Activated gamma-delta T cell treated with Interleukin-2 at 50 U/mL for 16 hours (primary cell): ENCODE data around the gene CNTNAP2.
"Not testable (repeated sequence)": the region's sequence is repeated elsewhere in the genome, so short reads cannot be mapped to it uniquely, and the experiment has no call there.

Source experiments
- DNase-seq: peaks from one replicate; pipeline ENCODE4 v3.0.0-alpha.2; 2020

Gene CNTNAP2

DNA sequence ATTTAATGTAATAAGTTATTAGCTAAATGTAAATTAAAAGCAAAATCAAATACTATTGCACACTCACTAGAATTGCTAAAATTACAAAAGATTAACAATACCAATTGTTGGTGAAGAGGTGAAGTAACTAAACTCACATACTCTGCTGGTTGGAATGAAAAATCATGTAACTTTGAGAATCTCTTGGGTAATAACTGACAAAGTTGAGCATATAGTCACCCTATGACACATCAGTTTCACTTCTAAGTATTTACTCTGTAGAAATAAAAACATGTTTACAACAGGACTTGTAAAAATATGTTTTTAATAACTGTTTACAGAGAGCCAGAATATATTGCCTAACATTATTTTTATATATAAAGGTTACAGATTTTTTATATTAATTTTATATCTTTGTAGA is 33.6 kb downstream of the CNTNAP2 start:
- no peak for DNase-seq

DNA sequence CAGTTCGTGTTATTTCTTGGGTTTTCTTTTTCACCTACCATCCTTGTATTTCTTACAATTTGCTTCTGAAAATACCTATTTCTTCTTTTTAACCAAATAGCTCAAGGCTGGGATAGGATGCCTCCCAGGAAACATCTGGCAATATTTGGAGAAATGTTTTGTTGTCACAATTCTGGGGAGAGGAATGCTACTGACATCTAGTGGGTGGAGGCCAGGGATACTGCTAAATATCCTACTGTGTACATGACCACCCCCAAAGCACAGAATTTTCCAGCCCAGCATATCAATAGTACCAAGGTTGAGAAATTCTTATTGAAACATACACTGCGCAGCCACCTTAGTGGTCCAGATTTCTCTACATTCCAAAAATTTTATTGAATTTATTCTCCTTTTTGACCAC is 55.5 kb downstream of the CNTNAP2 start:
- no peak for DNase-seq

DNA sequence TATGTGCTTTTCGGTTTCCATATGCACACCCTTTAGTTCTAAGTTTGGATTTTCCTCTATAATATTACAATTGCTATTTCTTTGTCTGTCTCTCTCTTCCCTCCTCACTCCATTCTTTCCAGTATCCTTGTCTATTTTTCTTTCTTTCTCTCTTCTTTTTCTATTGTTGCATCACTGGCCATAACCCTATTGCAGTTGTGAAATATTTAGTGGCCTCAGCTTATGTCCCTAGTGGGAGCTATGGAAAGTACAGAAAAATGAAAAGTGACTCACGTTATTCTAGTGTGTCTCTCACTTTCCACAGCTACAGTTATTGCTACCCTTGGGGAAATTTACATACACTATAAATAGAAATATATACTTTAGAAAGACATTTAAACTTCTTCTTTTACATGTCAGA is 59.1 kb downstream of the CNTNAP2 start:
- no peak for DNase-seq

DNA sequence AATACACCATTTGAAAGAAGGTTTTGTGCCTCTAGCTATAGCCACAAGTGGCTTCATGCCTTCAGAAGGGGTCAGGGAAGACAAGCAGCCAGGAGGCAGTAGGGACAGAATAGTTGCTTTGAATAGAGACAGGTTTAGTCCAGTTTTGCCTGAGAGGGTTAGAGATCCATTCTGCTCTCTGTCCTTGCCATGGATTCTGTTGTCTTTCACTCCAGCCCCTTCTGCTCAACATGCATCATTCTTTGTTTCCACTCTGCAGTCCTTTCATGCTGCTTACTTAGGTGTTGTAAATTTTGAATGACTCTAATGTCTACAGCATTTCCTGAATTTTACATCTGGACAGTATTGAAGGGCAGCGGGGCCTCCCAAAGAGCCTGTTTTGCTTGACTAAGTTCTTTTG is 60.3 kb downstream of the CNTNAP2 start:
- no peak for DNase-seq

DNA sequence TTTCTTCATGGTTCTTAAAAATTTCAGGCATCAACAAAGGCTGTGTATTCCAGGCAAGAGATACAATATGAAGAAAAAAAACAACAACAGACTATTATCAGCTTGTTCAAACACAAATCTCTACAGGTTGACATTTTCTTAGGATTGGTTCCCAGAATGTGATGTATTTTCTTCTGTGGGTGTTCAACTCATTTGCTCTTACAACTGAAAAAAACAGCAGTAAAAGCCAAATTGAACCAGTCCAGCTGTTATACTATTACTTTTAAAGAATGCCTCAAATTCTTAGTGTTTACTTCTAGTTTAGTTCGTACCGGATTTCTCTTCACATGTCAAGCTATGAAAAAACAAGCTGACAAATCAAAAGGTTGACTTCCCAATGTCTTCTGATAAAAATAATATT is 60.7 kb downstream of the CNTNAP2 start:
- DNase-seq: no peak

DNA sequence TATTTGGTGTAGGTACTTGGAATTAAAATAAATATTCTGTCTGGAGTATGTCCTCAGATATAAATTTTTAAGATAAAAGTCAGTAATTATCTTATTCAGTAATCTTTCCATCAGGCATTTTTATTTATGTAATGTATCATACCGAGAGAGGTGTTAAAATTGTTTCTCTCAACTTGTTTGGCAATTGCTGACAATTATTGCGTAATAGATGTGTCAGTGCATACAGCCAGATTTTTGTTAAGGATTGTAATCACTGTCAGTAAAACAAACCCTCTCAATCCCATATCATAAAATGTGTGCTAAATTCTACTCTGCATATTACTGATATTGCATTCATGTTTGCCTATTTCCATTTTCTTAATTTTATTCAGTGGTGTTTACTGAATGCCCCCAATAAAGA is 69.2 kb downstream of the CNTNAP2 start:
- no peak for DNase-seq

DNA sequence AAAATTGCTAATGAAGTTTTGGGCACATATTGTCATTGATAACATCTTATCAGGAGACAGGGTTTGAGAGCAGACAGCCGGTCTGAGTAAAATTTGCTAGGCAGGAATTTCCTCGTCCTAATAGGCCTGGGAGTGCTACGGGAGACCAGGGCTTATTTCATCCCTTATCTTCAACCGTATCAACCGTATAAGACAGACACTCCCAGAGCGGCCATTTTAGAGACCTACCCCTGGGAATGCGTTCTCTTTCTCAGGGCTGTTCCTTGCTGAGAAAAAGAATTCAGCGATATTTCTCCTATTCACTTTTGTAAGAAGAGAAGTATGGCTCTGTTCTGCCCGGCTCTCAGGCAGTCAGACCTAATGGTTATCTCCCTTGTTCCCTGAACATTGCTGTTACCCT is 74.8 kb downstream of the CNTNAP2 start:
- DNase-seq: not testable (repeated sequence)

DNA sequence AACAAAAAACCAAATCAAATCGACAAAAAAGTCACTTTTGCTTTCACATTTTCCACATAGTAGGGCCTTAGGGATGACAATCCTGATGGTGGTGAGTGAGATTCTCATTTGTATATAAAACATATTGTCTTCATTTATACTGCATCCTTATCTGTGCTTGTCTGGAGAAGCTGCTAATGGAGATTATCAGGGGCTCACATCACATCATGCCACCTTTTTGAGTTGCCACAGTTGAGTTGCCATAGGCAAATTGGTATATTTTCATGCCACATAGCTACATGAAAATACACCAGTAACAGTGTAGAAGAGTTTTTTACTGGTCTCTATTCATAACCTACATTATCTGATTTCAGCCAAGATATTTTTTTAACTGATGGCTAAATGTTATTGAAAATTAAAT is 85.3 kb downstream of the CNTNAP2 start:
- DNase-seq: no peak

DNA sequence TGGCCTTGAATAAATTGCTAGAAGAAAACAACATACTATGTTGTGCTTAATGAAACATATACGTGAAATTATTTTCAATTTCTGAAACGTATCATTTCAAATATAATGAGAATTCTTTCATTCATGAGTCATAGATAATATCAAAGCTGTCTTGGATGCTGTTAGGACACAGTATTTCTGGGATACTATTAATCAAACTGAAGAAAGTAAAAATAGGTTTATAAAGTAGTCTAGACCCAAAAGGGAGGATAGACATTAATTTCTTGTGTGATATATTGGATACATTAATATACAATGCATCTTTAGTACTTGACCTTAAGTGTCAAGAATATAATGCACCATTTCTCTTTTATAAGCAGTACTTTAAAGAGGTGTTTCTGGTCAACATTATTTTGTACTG is 89.7 kb downstream of the CNTNAP2 start:
- no peak for DNase-seq

DNA sequence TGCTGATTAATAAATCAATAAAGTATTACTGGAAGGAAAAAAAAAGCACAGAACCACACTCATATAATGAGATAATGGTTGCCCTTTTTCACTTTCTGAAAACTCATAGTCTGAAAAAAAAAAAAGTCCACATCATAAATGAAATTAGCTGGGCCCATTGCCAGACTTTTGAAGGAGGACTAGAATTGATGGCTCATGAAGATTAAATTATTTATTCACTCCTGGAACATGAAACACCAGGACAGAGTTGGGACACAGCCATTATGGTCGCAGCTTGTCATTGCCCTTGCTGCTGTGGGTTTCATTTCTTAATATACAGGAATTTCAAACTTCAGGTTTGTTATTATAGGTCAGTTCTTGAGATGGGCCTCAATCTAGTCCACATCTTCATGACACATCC is 91.9 kb downstream of the CNTNAP2 start:
- DNase-seq: no peak

DNA sequence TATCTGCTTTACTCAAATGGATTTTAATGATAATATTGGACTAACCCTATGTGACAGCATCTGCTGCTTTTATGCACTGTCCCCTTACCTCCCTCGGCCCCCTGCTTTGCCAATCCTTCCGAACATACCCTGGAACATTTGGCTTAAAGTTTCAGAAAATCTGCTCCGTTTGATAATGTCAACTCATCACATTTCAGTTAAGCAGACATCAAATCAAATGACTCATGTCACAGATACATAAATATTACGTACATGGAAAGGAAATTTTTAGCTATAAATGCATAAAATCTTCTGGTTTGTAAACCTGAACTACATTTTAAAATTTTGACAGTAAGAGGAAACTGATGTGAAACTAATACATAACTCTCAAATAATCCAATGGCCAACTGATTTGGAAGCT is 98.2 kb downstream of the CNTNAP2 start:
- DNase-seq: no peak

DNA sequence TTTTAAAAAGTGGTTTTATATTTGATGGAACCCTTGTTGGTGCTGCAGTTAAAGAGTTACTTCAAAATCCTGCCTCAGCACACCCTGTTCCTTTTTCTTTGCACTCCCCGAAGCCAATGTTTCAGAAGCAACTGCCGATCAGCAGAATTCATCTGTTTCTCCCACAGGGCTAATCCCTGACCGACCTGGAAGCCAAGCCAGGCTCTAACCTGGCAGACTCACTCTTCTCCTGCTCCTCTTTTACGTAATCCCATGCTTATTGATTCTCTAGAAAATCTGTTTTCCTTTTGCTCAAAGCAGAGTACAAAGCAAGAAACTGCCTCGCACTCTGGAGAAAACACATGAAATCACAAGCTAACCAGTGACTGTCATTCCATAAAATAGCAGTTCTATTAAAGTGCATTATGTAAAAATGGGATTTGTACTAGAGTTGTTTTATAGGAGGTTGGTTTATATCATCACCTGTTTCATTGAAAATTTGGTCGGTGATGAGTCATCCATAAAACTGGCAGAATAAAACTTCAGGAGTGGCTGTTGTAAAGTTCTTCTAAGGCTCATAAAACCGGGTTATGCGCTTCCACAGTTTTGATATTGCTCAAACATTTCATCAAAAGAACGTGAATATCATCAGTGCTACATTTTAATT is 99.9 kb downstream of the CNTNAP2 start:
- no peak for DNase-seq

DNA sequence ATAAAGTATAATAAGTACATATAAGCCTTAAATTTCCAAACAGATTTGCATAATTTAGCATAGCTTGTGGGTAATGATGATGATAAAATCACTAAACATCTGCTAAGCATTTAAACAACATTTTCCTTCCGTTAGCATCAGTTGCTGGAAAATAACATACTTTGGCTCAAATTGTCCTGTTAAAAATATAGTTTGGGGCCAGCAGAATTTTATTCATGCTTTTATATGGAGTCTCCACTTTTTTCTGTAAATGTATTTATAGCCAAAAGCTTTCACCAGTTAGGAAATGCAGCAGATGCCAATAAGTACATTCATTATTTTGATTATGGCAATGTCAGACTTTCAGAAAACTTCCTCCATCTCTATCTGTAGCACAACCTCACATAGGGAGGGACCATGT is 107.2 kb downstream of the CNTNAP2 start:
- DNase-seq: no peak

DNA sequence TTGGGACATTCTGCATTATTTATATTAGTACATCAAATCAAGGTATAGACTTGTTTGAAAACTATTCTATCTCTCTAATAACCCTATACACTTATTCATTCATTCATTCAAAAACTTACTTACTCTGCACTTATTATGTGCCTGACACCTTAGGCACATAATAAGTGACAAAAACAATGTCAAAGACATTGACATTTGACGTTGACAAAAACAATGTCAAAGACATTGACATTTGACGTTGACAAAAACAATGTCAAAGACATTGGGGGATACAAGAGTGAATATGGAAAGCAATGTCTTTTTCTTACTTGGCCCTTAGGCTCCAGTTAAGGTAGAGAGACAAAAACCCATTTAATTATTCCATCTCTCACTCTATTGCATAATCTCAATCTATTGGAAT is 116.0 kb downstream of the CNTNAP2 start:
- DNase-seq: no peak

DNA sequence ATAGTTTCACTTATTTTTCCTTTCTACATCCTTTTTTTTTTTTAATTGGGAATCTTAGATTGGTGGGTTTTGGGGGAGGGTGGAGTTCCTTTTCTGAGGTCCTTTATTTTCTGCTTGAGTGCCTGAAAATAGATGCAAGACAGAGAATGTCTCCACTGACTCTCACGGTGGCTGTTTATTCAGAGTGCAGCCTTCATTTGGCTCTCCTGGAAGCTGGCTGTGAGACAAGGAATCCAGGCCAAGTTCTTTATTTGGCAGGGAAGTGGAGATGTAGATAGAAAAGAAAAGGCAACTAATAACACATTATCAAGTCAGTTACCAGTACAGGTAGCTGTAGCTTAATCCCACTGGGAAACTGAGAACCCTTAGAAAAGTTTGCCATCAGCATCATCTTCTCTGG is 118.6 kb downstream of the CNTNAP2 start:
- DNase-seq: no peak

DNA sequence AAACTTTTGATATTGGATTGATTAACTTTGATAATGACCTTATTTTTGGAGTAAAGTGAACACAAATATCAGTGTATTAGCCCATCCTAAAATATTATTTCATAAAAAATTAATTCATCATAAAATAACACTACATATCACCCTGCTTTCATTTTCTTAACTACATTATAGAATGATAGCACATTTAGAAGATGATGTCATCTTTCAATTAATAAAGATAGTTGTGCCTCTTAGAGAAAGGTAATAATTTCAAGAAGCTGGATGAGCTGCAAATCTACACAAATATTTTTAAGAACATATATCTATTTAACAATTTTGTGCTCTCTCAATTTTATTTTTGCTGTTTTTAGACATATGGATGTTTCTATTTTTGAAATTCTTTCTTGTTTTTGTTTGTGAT is 126.1 kb downstream of the CNTNAP2 start:
- DNase-seq: no peak

DNA sequence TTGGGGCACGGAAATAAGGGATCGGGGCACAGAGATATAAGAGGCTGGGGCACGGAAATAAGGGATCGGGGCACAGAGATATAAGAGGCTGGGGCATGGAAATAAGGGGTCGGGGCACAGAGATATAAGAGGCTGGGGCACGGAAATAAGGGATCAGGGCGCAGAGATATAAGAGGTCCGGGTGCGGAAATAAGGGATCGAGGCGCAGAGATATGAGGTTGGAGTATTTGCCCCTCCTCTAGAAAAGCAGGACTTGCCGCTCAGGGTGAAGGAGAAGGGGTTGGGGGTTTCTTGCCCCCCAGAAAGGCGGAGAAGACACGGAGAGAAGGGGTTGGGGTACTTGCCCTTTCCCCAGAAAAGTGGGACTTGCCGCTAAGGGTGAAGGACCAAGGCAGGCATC is 131.4 kb downstream of the CNTNAP2 start:
- not testable (repeated sequence) for DNase-seq

DNA sequence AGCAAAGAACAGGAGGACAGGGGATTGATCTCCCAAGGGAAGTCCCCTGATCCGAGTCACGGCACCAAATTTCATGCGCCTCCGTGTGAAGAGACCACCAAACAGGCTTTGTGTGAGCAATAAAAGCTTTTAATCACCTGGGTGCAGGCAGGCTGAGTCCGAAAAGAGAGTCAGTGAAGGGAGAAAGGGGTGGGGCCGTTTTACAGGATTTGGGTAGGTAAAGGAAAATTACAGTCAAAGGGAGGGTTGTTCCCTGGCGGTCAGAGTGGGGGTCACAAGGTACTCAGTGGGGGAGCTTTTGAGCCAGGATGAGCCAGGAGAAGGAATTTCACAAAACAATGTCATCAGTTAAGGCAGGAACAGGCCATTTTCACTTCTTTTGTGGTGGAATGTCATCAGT is 132.1 kb downstream of the CNTNAP2 start:
- DNase-seq: not testable (repeated sequence)

DNA sequence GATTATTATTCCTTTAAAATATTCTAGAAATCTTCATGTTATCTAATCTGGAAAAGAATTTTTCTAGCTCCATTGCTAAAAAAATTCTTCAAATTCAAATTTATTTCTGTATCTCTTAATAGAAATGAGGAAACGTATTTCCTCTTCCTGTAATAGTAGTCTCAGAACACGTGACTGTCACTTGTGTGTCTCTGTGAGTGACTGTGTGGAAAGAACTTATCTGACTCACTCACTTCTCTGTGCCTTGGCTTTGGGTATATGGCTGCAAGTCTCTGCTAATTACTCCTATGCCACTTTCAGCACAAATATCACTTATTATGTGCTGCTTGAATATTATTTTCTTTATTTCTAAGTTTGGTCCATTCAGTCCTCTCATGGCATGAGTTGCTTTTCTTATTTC is 132.7 kb downstream of the CNTNAP2 start:
- no peak for DNase-seq

DNA sequence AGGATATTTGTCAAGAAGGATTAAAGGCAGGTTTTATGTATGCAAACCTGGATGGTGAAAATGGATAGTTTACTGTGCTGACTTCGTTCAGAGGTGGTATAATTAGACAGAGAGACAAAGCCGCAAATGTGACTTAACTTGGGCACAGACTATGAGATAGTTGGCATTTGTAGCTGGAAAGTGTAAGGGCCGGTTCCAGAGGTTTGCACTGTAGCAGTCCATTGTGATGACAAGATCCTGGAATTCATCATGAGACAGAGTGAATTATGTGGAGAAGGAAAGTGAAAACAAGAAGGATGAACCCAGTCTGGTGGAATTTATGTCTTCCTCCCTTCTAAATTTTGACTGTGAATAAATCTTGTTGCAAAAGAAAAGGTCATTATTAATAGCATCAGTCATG is 139.0 kb downstream of the CNTNAP2 start:
- no peak for DNase-seq

DNA sequence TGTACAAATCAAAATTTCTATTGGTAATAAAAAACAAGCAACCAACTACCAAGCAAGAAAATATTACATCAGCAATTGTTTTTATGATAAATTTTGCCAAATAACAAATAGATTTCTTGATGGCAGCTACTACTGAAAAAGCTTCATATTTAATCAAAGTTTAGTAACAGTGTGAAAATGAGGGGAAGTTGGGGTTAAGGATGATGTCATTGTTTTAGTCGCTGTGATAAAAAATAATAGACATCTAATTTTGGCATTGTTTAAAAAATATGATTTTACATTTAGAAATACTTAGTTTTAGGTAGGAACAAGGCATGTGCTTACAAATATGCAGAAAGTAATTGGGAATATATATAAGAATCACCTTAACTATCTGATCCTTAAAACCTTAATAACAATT is 145.9 kb downstream of the CNTNAP2 start:
- DNase-seq: no peak

DNA sequence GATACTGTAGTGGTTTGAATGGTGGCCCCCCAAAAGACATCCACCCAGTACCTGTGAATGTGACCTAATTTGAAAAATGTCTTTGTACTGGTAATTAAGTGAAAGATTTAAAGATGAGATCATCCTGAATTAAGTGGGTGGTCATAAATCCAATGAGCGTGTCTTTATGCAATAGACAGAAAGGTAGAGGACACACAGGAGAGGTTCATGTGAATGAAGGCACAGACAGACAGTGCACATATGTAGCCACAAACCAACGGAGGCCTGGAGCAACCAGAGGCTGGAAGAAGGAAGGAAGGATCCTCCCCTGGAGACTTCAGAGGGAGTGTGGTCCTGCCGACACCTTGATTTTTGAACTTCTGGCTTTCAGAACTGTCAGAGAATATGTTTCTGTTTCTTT is 160.3 kb downstream of the CNTNAP2 start:
- DNase-seq: no peak

DNA sequence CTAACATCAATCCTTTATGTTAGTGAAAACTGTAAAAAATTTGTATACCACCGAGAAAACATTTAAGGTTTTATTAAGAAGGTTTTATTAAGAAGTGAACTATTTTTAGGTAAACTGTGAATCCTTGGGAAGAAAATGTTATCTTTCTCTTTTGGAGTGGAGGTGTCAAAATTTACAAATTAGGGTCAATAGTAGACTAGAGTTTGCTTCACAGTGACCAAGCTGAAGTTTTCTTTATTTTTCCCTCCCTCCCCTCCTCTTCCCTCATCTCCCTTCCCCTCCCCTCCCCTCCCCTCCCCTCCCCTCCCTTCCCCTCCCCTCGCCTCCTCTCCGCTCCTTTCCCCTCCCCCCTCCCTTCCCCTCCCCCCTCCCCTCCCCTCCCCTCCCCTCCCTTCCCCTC is 168.8 kb downstream of the CNTNAP2 start:
- DNase-seq: no peak

DNA sequence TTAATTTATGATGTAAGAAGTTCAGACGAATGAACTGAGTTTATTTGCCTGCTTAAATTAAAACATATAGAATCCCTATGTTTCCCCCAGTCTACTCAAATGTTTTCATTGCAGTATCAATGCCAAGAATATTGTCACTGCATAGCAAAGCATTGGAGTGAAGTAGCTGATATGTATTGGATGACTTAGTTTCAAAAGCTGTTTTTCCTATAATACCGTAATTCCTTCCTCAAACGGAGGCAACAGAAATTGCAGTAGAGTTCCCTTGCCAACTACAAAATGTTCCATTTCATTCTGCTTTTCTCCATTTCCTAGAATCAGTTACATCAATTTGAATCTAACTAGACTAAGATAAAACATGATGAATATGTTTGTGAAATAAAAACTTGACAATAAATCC is 174.1 kb downstream of the CNTNAP2 start:
- DNase-seq: no peak

DNA sequence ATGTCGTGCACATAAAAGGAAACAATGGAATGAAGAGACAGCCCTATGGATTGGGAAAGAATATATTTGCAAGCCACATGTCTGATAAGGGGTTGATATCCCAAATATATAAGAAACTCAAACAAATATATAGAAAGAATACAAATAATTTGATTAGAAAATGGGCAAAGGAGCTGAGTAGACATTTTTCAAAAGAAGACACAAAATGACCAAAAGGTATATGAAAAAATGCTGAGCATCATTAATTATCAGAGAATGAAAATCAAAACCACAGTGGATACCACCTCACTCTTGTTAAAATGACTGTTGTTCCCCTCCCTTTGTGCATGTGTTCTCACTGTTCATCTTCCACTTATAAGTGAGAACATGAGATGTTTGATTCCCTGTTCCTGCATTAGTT is 175.3 kb downstream of the CNTNAP2 start:
- DNase-seq: no peak

DNA sequence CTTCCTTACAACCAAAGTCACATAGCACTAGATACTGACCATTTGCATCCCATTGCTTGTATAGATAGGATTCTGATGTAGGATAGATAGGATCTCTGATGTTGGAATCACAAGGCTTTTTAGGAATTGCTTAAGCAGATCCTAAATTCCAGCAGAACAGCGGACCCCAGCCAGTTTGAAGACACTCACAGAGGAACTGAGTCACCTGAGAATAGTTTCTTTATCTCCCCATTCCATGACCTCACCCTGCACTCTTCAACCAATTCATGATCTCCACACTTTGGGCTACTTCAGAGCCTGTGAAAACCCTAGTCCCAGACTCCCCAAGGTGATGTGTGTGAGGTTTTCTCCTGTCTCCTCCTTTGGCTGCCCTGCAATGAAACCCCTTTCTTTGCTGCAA is 179.4 kb downstream of the CNTNAP2 start:
- no peak for DNase-seq
